K562 (cell line): ENCODE measurements around the gene TUBA1B. TPM values are rescaled to one million over a fixed set of nuclear protein-coding genes. Genes with fewer than 3 reads are reported as not detected.

Experiments used
- CEBPB ChIP-seq: fragments of 450-650 bp; IDR thresholded peaks from 2 replicates; pipeline ENCODE4 v1.6.1; 2016; ENCODE audit warnings: missing genetic modification characterization, missing compliant biosample characterization
- CREB3 ChIP-seq: fragments of 450-650 bp; conservative IDR thresholded peaks from 2 replicates; pipeline ENCODE4 v1.6.1; 2016; ENCODE audit warnings: missing genetic modification characterization, low read depth, mild to moderate bottlenecking, missing compliant biosample characterization, moderate library complexity
- FOXM1 ChIP-seq, 2 experiments: fragments of 450-650 bp in 1 of 2; sonication (generic) in 1 of 2; formaldehyde crosslinking in 1 of 2; IDR thresholded peaks; 2 replicates each; pipeline versions ENCODE4 v1.6.1 to v1.9.0; 2017 to 2022; ENCODE audit warnings: low read depth in 2 of 2, mild to moderate bottlenecking in 2 of 2, missing genetic modification reagents in 1 of 2, moderate library complexity in 1 of 2
- HNRNPL ChIP-seq: fragments of 200-400 bp; formaldehyde crosslinking; IDR thresholded peaks from 2 replicates; pipeline ENCODE4 v1.6.1; 2017; ENCODE audit warnings: low read depth, mild to moderate bottlenecking, low read length
- MCM2 ChIP-seq: fragments of 450-650 bp; IDR thresholded peaks from 2 replicates; pipeline ENCODE4 v1.6.1; 2017; ENCODE audit warnings: low read depth, mild to moderate bottlenecking
- RBBP5 ChIP-seq: fragments of 200-600 bp; sonication (generic); IDR thresholded peaks from 2 replicates; pipeline ENCODE4 v1.6.1; 2012; ENCODE audit warnings: borderline replicate concordance, mild to moderate bottlenecking, low read length, control low read depth, inconsistent platforms; ENCODE audit not compliant: insufficient read depth, poor library complexity, severe bottlenecking
- REST ChIP-seq, 2 experiments: fragments of 450-650 bp; formaldehyde crosslinking in 1 of 2; IDR thresholded peaks; 2 replicates each; pipeline versions ENCODE4 v1.4.0 to v1.6.1; 2014 to 2020; ENCODE audit warnings: mild to moderate bottlenecking in 2 of 2, borderline replicate concordance in 1 of 2, low read depth in 1 of 2
- SMARCC2 ChIP-seq: fragments of 450-650 bp; IDR thresholded peaks from 2 replicates; pipeline ENCODE4 v1.6.1; 2017; ENCODE audit warnings: antibody characterized with exemption, moderate library complexity, mild to moderate bottlenecking, low read depth
- TAF1 ChIP-seq: IDR thresholded peaks from 2 replicates; pipeline ENCODE4 v1.6.1; 2011; ENCODE audit warnings: mild to moderate bottlenecking, low read length, moderate library complexity; ENCODE audit not compliant: insufficient read depth, control insufficient read depth, severe bottlenecking; ENCODE audit errors: extremely low read depth
- TAF9B ChIP-seq: fragments of 450-650 bp; IDR thresholded peaks from 2 replicates; pipeline ENCODE4 v1.6.1; 2018; ENCODE audit warnings: mild to moderate bottlenecking; ENCODE audit not compliant: partially characterized antibody
- U2AF2 ChIP-seq: fragments of 200-400 bp; formaldehyde crosslinking; optimal IDR thresholded peaks from 2 replicates; pipeline ENCODE3; 2017; ENCODE audit warnings: low read depth, mild to moderate bottlenecking, low read length
- polyA plus RNA-seq, 8 experiments: library from polyadenylated mRNA; depleted of rRNA in 4 of 8; stranded (reverse) in 5 of 8; unstranded in 3 of 8; fragments of >200 nt; fragmentation: Nextera tagmentation in 2 of 8; fragmentation: Illumina TruSeq in 1 of 8; extraction: Ambion mirVana in 2 of 8; extraction: Trizol in 1 of 8; gene quantifications; 2 replicates each; pipeline versions ENCODE4 v1.2.1 to v1.2.3, GENCODE V29; 2011 to 2014; ENCODE audit warnings: inconsistent platforms in 1 of 8, missing spikeins in 1 of 8
- total RNA-seq, 7 experiments: library from RNA; depleted of rRNA in 6 of 7; stranded (reverse); fragments of >200 nt in 6 of 7; fragmentation: Illumina TruSeq in 2 of 7; extraction: Trizol in 2 of 7; gene quantifications; 2 replicates each; pipeline versions ENCODE4 v1.2.1 to v1.2.3, GENCODE V29; 2011 to 2021; ENCODE audit warnings: low replicate concordance in 1 of 7

Gene TUBA1B
- total and polyA plus RNA-seq, 9 of the 15 experiments (the other 6 are each of a cell fraction or from before 2014, with no cell fraction given) = 2,189 to 4,624 (median 2,628) TPM

GRCh38 chr12:49094160-49094974 is 36.8 kb downstream of the TUBA1B start, which contains the start of gene DHH (continued):
- TF ChIP-seq REST (IDR thresholded peaks at IDR 0.05; ENCODE audit: borderline replicate concordance) (peak; percentile 62), REST (CRISPR knock-in tag; IDR thresholded peaks at IDR 0.05; ENCODE audit: low read depth) (no peak), FOXM1 (IDR thresholded peaks at IDR 0.05; ENCODE audit: low read depth) (no peak), FOXM1 (CRISPR knock-in tag; IDR thresholded peaks at IDR 0.05; ENCODE audit: low read depth) (no peak), TAF1 (no peak), CEBPB (no peak), HNRNPL (peak; percentile 65; the same call in 1 of the 2 replicates), SMARCC2 (no peak), TAF9B (no peak), CREB3 (tag) (no peak), U2AF2 (no peak), MCM2 (no peak), RBBP5 (peak; percentile 29)
- TF ChIP-seq, all 486 proteins: peak for 13
